Measurements from ENCODE around the gene DUOX1. TPM values are rescaled to one million over a fixed set of nuclear protein-coding genes. Genes with fewer than 3 reads are reported as not detected.
A peak's percentile ranks its signal among the peaks of the same experiment; 100 is the strongest.

The DUOX1 gene
- total and polyA plus RNA-seq, 2 donors (not counting 1 experiment from before 2014, with no cell fraction given) = 0.27 TPM; not detected in 1

DNA sequence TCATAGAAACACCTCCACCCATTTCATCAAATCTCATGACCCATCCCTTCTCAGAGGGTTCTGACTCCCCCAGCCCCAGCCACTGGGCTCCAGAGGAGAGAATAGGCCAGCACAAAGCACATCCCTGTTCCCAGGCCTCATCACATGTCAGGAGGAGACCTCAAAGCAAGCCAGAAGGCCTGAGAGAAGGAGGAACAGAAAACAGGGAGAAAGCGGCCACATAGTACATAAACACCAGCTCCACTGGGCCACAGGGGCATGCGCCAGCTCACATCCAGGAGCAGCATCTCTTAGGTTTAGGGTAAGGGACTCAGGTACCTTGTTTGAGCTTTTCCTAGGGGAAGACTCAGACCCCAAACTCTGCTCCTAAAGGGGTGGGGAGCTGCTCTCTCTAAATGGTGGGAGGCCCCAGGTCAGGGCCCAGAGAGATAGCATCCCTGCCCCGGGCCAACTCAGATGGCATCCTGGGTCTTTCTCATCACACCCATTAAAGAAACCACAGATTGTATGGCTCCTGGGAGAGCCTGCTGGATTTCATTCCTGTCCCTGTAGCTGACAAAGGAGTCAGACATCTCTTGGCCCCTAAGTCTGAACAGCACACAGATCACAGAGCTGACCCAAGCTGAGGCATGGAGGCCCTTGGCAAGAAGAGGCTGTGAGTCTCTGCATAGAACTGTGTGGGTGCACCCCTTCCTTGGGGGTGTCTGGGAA lies 55.4 kb downstream of the DUOX1 start:
- Histone ChIP-seq H3K9ac (ENCODE audit: low read length) (no peak overlapping the region), H2AFZ (ENCODE audit: insufficient read depth, low read depth, low read length, poor library complexity, severe bottlenecking) (no peak overlapping the region), H3K27ac (ENCODE audit: low read length in 2 of 2) (no peak overlapping the region), H3K4me2 (replicated peaks; ENCODE audit: low read depth, low read length, poor library complexity, severe bottlenecking) (no peak overlapping the region), H4K20me1 (ENCODE audit: control insufficient read depth, insufficient read depth, low read length, poor library complexity, severe bottlenecking) (no peaks in the 10 kb centered on the region), H3K27me3 (replicated peaks in 1 of 4; ENCODE audit: control extremely low read depth in 1 of 4, control insufficient read depth in 3 of 4, insufficient read depth in 4 of 4, low read length in 3 of 4) (no peaks in the 10 kb centered on the region), H3K36me3 (replicated peaks in 1 of 2; ENCODE audit: control extremely low read depth in 1 of 2, control insufficient read depth in 1 of 2, extremely low read depth in 1 of 2, insufficient read depth in 2 of 2, low read length in 1 of 2) (no peaks in the 10 kb centered on the region), H3K9me3 (ENCODE audit: control extremely low read depth in 1 of 3, control insufficient read depth in 2 of 3, insufficient read depth in 1 of 3, low read length in 2 of 3) (peaks cover 0 to 3% (median 0%) of the 10 kb centered on the region in 3 donors), H3K4me3 (ENCODE audit: control extremely low read depth in 1 of 5, extremely low read depth in 1 of 5, insufficient read depth in 1 of 5, low read depth in 2 of 5, low read length in 4 of 5) (no peak overlapping the region), H3K79me2 (ENCODE audit: control insufficient read depth, insufficient read depth, low read length) (no peaks in the 10 kb centered on the region), H3K4me1 (ENCODE audit: control insufficient read depth in 2 of 2, insufficient read depth in 2 of 2, low read length in 2 of 2) (peaks cover 0 to 15% of the 10 kb centered on the region in 2 donors)
- WGBS (ENCODE audit: insufficient coverage) = 100% methylated on average over 1 of the region's 3 CpGs
- ChIA-PET CTCF (interaction anchor here (0.8 to 1.5 kb wide), 6 partner anchors 16 to 214 kb away, joined by 3 to 5 read pairs (median 3); no protein-coding TSS in a partner anchor), POLR2A (interaction anchor here (0.5 to 4.1 kb wide), 2 partner anchors 10 to 14 kb away, joined by 6 to 48 read pairs; no protein-coding TSS in a partner anchor)
- intact Hi-C loops (cut with micrococcal nuclease) = loop anchor here (5.0 kb wide), 1 partner anchor 163 kb away; the partner anchor contains the start of gene SORD
- DNase-seq (no peak), ATAC-seq (ENCODE audit: low read depth) (no peak)
- peak overlapping the region; percentile 59 for H3K27ac Mint-ChIP-seq
- H3K9me3 Mint-ChIP-seq (ENCODE audit: insufficient read depth) = no peaks in the 10 kb centered on the region
- TF ChIP-seq EZH2 (IDR thresholded peaks at IDR 0.05; ENCODE audit: borderline replicate concordance, insufficient read depth, low read depth, low read length, poor library complexity, severe bottlenecking) = no peak
- TF ChIP-seq, protein P1, sequence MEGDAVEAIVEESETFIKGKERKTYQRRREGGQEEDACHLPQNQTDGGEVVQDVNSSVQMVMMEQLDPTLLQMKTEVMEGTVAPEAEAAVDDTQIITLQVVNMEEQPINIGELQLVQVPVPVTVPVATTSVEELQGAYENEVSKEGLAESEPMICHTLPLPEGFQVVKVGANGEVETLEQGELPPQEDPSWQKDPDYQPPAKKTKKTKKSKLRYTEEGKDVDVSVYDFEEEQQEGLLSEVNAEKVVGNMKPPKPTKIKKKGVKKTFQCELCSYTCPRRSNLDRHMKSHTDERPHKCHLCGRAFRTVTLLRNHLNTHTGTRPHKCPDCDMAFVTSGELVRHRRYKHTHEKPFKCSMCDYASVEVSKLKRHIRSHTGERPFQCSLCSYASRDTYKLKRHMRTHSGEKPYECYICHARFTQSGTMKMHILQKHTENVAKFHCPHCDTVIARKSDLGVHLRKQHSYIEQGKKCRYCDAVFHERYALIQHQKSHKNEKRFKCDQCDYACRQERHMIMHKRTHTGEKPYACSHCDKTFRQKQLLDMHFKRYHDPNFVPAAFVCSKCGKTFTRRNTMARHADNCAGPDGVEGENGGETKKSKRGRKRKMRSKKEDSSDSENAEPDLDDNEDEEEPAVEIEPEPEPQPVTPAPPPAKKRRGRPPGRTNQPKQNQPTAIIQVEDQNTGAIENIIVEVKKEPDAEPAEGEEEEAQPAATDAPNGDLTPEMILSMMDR (IDR thresholded peaks at IDR 0.05) = no peak
- H3K4me1 Mint-ChIP-seq = peaks cover 20% of the 10 kb centered on the region
- peak overlapping the region; percentile 89 for H3K4me3 Mint-ChIP-seq
- peaks cover 7% of the 10 kb centered on the region for H3K27me3 Mint-ChIP-seq
